ENCODE data around the gene FAM151B.
"Not testable (repeated sequence)": the region's sequence is repeated elsewhere in the genome, so short reads cannot be mapped to it uniquely, and the experiment has no call there.

Gene FAM151B, protein sequence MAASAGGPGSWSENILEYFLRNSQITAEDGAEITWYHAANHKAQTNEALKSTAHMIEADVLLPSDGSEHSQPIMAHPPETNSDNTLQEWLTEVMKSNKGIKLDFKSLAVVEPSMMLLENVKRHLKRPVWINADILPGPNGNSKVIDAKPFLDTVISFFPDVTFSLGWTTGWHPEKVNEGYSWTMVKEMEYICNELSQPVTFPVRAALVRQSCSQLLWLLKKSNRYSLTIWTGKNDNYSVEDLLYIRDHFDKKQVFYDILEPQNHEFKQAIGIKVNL

DNA sequence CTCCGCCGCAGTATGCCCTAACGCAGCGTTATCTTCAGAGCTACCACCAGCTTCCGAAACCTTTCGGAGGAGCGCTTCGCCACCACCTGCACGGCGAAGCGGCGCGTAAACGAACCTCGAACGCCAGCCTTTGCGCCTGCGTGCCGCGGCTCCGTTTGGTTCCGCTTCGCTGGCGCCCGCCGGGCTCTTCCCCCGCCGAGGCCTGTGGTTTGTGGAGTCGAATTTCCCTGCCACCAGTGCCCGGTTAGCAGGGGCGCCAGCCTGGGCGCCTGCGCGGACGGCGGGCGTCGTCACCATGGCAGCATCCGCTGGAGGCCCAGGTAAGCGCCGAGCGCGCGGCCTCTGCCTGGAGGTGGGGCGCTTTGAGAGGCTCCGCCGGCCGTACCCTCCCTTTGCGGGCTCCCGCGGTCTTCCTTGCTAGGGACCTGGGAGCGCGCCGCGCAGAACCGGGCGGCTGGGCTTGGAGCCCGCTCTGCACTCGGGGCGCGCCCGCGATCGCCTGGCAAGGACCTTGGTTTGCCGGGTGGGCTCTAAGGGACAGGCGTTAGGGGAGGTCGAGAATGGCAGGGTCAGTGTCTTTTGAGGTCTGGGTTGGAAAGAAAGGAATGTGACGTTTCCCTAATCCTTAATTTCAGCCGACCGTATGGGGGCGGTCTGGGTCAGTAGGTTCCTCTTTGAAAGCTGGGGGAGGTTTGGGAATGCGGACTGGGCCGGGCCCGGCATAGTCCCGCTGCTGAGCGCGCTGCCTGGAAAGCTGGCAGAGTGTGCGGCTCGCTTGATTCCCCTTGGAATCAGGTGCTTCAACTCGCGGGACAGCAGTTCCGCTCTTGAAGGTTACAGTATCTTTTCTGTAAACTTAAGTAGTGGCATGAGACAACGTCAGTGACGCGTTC lies at the start of gene FAM151B:
TSS of gene FAM151B (plus strand) at position 272 of the 893 bp plus-strand sequence. CDS start at position 296, 24 bp downstream.
- DNase-seq = peak; percentile 84

DNA sequence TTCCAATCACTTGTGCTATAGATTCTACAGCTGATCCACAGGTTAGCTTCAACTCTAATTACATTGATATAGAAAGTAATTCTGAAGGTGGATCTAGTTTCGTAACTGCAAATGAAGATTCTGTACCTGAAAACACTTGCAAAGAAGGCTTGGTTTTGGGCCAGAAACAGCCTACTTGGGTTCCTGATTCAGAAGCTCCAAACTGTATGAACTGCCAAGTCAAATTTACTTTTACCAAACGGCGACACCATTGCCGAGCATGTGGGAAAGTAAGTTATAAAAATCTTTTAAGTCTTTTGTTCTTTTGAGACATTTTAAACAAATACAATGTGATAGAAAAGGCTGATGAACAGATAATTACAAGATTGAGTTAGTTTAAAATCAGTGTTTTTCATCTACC lies 49.2 kb upstream of the FAM151B start:
- no peak for DNase-seq

DNA sequence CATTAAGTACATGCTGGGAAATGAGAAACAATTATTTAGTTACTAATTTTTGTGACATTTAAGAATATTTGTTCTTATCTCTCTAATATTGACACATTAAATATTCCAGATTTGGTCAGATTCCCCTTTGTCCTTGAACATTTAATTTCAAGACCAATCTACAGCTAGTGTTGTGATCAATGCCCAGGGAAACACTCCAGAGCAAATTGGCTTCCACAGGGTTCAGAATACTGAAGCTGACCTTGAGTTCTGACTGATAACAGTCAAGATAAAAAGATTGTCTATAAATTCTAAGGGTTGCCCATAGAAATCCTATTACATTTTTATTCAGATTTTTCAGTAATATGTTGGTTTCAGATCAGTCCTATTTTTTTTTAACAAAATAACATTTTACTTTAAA lies 48.7 kb upstream of the FAM151B start:
- DNase-seq = no peak

DNA sequence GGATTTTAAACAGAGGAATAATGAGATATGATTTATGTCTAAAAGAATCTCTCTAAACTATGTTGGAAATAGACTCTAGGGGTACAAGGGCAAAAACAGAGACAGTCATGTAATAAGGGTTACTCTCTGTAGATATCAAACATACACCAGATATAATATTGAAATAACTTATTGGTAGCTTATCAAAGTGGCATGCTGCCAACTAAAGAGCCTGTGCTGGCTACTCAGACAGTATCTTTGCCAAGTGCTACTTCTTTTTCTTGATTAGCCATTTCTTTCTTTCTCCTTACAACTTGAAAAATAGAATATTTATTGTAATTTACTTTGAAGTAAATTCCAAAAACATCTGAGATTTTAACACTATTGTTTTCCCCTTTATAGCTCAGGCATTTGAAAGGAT lies 45.2 kb upstream of the FAM151B start:
- no peak for DNase-seq

DNA sequence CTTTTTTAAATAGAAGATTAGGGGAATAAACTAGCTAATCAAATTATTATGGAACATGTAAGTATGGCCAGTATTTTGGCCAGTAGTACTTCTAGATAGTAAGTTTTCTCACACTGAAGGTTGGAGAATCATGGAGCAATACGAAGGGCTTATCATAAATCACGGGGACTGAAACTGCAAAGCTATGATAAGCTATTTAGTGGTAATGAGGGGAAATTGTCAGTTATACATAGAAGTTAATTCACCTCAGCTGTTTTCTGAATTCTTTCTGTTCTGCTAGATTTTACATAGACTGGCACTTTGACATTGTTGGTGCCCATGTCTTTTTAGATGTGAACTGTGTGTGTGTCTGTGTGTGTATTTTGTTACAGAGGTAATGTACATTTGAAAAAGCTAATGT lies 34.5 kb upstream of the FAM151B start:
- DNase-seq = no peak

GRCh38 chr5:80463269-80463668 lies 24.6 kb upstream of the FAM151B start:
- DNase-seq = no peak

- no peak for DNase-seq
These were observed 21.0 kb upstream of the FAM151B start for GRCh38 chr5:80466669-80467485.

DNA sequence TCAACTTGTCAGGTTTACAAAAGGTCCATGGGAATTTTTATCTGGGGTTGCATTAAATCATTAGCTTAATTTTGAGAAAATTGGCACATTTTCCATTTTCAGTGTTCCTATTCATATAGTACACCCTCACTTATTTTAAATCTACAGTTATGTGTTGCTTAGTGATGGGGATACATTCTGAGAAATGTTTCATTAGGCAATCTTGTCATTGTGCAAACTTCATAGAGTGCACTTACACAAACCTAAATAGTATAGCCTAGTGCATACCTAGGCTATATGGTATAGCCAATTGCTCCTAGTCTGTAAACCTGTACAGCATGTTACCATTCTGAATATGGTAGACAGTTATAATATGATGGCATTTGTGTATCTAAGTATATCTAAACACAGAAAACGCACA lies 19.8 kb upstream of the FAM151B start:
- no peak for DNase-seq

DNA sequence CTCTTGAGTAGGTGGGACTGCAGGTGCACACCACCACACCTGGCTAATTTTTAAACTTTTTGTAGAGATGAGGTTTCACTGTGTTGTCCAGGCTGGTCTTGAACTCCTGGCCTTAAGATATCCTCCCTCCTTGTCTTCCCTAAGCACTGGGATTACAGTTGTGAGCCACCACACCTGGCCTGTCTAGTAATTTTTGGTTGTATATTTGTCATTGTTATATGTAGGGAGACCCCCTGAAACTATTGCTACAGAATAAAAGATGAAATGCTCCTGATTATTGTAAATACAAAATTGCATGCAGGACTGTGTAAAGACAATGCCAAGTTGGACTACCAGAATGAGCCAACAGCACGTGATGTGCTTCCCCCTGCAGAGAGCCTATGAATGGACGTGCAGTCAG lies 17.3 kb upstream of the FAM151B start:
- DNase-seq = not testable (repeated sequence)

- no peak for DNase-seq
These were observed 13.0 kb upstream of the FAM151B start for GRCh38 chr5:80474929-80475328.

GRCh38 chr5:80479713-80480112 lies 8.2 kb upstream of the FAM151B start:
- DNase-seq = no peak

- no peak for DNase-seq
These were observed 7.5 kb upstream of the FAM151B start for GRCh38 chr5:80480354-80480753.

DNA sequence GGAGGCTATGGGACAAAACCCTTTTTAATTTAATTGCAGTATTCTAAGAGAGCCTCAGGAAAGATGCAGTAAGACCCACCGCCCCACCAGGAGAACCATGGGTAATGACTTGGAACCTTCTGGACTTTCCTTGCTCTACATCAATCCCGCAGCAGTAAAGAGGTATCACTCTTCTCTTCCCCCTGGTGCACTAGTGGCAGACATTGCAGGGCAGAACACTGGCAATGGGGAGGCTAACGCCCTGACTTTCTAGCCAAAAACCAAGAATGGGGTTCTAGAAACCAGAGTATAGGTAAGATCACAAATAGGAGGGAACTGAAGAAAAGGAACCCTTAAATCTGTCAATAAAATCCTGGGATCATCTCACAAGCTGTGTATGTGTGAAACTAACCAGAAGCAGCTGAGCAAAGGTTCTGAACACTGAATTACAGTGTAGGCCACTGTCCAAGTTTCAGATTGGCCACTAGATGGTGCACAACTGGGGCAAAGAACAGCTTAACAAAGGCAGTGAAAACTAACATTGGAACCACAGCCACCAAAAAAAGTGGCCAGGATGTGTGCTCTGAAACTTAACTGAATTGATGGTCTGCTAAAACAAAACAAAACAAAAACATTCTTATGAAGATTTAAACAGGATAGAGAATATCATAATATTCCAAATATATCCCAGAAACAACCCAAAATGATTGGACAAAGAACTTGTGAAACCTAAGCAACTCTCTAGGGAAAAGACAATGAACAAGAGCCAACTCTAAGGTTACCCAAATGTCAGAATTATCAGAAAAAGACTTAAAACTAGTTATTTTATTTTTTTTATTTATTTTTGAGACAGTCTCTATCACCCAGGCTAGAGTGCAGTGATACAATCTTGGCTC lies 6.6 kb upstream of the FAM151B start:
- no peak for DNase-seq

GRCh38 chr5:80482578-80482977 lies 5.3 kb upstream of the FAM151B start:
- DNase-seq = no peak

DNA sequence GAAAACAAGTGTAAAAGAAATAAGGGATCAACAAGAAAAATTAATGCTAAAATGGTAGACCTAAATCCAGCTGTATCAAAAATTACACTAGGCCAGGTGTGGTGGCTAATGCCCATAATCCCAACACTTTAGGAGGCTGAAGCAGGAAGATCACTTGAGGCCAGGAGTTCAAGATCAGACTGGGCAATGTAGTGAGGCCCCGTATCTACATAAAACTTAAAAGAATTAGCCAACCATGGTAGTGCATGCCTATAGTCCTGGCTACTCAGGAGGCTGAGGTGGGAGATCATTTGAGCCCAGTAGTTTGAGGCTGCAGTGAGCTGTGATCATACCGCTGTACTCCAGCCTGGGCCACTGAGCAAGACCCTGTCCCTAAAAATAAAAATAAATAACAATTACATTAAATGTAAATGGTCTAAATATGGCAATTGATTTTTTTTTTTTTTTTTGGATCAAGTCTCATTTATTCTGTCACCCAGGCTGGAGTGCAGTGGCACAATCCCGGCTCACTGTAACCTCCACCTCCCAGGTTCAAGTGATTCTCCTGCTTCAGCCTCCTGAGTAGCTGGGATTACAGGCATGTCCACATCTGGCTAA lies 4.2 kb upstream of the FAM151B start:
- DNase-seq = no peak

GRCh38 chr5:80487444-80487828 lies 464 bp upstream of the FAM151B start:
- DNase-seq = no peak

- DNase-seq = no peak
These were observed 3.4 kb downstream of the FAM151B start for GRCh38 chr5:80491296-80491695.

DNA sequence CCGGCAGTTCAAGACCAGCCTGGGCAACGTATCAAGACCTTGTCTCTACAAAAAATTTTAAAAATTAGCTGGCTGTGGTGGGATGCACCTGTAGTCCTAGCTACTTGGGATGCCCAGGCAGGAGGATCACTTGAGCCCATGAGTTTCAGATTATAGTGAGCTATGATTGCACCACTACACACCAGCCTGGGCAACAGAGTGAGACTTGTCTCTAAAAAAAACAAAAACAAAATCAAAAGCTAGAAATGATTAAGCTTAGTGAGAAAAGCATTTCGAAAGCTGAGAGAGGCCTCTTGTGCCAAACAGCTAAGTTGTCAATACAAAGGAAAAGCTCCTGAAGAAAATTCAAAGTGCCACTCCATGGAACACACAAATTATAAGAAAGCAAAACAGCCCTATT lies 4.8 kb downstream of the FAM151B start:
- no peak for DNase-seq

GRCh38 chr5:80493443-80493842 lies 5.5 kb downstream of the FAM151B start:
- not testable (repeated sequence) for DNase-seq

DNA sequence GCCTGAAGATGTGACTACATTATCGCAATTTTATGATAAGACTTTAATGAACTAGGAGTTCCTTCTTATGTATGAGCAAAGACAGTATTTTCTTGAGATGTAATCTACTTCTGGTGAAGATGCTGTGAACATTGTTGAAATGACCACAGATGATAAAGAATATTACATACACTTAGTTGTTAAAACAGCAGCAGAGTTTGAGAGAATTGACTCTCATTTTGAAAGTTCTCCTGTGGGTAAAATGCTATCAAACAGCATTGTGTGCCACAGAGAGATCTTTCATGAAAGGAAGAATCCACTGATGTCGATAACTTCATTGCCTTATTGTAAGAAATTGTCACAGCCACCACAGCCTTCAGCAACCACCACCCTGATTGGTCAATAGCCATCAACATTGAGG lies 8.0 kb downstream of the FAM151B start:
- DNase-seq = no peak

DNA sequence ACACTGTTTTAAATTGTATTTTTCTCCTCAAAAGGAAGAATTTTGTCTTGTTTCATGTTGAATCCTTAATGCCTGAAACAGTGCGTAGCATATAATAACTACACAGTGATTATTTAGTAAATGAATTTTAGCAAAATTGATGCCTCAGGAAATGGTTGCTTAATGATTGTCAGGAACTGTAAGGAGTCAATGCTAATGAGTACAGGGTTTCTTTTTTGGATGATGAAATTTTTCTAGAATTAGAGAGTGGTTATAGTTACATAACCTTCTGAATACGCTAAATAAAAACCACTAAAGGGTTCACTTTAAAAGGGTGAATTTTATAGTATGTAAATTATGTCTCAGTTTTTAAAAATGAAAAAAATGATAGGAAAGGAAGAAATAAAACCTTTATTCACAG lies 14.9 kb downstream of the FAM151B start:
- DNase-seq = no peak

DNA sequence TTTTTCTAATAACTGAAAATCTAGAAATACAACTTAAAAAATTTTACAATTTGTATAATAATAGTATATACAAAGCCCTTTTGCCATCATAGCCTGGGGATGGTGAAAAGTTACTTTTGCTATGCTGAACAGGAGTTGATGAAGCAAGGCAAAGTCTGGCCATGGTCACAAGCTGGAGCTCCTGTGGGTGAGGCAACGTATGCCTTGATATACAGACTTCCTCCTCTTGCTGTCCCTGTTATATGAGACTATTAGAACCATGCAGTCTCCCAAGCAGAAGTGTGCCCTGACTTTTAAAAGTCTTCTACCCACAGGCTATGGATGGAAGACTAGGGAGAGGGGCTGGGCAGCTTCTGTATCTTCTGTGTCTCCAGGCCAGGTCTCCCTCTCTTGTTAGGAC lies 15.7 kb downstream of the FAM151B start:
- DNase-seq = no peak
